Nasal cavity respiratory epithelium epithelial cell of viscerocranial mucosa (primary cell): ENCODE measurements around the gene LAMA1. TPM values are rescaled to one million over a fixed set of nuclear protein-coding genes. Genes with fewer than 3 reads are reported as not detected.

Experiments
- total RNA-seq: library from RNA; depleted of rRNA; stranded (reverse); fragments of >200 nt; gene quantifications from 2 replicates; pipeline ENCODE4 v1.2.3, GENCODE V29; 2014

Gene LAMA1
- 5.1 and 47.2 TPM in 2 replicates for total RNA-seq

GRCh38 chr18:7117390-7118355 lies at the start of gene LAMA1:
Gene LAMA1, minus strand, starts transcription at chr18:7117797. Its CDS starts 77 bp downstream, at chr18:7117720.

Other genes starting within 250 kb of the LAMA1 start
- not detected in 2 replicates for gene LRRC30, start 113.3 kb upstream of the LAMA1 start, total RNA-seq